Activated CD4-positive, alpha-beta memory T cell treated with anti-CD3 and anti-CD28 coated beads, Interleukin-2, amount 10 ng/mL, durations not matched to agents 7 days and 5 days (primary cell): ENCODE data around the gene RIT1. TPM values are rescaled to one million over a fixed set of nuclear protein-coding genes. Genes with fewer than 3 reads are reported as not detected.

Experiments used
- total RNA-seq, 2 experiments: library from RNA; stranded (reverse); gene quantifications; one replicate each; pipeline ENCODE4 v1.2.3, GENCODE V29; 2021

The RIT1 gene
- total RNA-seq, 2 experiments from 2014 or later = 25.0 to 30.9 TPM

Other genes starting within 250 kb of the RIT1 start
- gene YY1AP1, start 222.6 kb downstream of the RIT1 start, total RNA-seq = 10 to 100 TPM; 75.2 to 80.2 TPM
- gene DAP3, start 222.3 kb downstream of the RIT1 start, total RNA-seq = 100 to 1,000 TPM; 119 to 123 TPM
- gene GON4L, start 54.1 kb downstream of the RIT1 start, total RNA-seq = 10 to 100 TPM; 76.4 to 76.6 TPM
- gene SYT11, start 51.8 kb downstream of the RIT1 start, total RNA-seq = 10 to 100 TPM; 30.7 to 31.6 TPM
- gene KHDC4, start 23.1 kb upstream of the RIT1 start, total RNA-seq = 10 to 100 TPM; 63.8 to 71.4 TPM
- gene RXFP4, start 30.3 kb upstream of the RIT1 start, total RNA-seq = not detected
- gene ARHGEF2, start 67.2 kb upstream of the RIT1 start, total RNA-seq = 100 to 1,000 TPM; 159 to 164 TPM
- 100 to 1,000 TPM; 262 to 268 TPM for gene SSR2, start 109.6 kb upstream of the RIT1 start, total RNA-seq
- gene UBQLN4, start 142.4 kb upstream of the RIT1 start, total RNA-seq = 10 to 100 TPM; 27.0 to 31.2 TPM
- gene LAMTOR2, start 143.4 kb upstream of the RIT1 start, total RNA-seq = 10 to 100 TPM; 63.1 to 66.2 TPM
- gene RAB25, start 149.8 kb upstream of the RIT1 start, total RNA-seq = under 1 TPM in 1 of 2 experiments, not detected in 1; 0.53 TPM
- gene MEX3A, start 171.1 kb upstream of the RIT1 start, total RNA-seq = under 1 TPM in 1 of 2 experiments, not detected in 1; 0.05 TPM
- gene LMNA, start 203.4 kb upstream of the RIT1 start, total RNA-seq = 100 to 1,000 TPM in 1 of 2 experiments, 10 to 100 TPM in 1; 93.6 to 101 TPM
- gene SEMA4A, start 242.2 kb upstream of the RIT1 start, total RNA-seq = 10 to 100 TPM; 20.8 to 21.5 TPM